Measurements from ENCODE around the gene VSX1.

VSX1 gene

DNA sequence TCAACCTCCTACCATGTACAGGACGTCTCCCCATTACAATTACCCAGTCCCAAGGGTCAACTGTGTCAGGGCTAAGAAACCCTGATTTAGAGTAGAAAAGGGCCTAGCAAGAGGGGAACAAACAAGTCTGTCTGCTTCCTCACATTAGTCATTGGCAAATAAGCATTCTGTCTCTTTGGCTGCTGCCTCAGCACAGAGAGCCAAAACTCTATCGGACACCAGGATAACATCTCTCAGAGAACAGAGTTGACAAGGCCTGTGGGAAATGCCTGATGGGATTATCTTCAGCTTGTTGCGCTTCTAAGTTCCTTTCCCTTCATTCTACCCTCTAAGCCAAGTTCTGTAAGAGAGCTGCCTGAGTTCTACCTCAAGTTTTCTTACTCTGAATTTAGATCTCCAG is 19.0 kb upstream of the VSX1 start:
- TF ChIP-seq, protein P1, sequence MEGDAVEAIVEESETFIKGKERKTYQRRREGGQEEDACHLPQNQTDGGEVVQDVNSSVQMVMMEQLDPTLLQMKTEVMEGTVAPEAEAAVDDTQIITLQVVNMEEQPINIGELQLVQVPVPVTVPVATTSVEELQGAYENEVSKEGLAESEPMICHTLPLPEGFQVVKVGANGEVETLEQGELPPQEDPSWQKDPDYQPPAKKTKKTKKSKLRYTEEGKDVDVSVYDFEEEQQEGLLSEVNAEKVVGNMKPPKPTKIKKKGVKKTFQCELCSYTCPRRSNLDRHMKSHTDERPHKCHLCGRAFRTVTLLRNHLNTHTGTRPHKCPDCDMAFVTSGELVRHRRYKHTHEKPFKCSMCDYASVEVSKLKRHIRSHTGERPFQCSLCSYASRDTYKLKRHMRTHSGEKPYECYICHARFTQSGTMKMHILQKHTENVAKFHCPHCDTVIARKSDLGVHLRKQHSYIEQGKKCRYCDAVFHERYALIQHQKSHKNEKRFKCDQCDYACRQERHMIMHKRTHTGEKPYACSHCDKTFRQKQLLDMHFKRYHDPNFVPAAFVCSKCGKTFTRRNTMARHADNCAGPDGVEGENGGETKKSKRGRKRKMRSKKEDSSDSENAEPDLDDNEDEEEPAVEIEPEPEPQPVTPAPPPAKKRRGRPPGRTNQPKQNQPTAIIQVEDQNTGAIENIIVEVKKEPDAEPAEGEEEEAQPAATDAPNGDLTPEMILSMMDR (IDR thresholded peaks at IDR 0.05; ENCODE audit: low read depth, low read length, missing control alignments), result no peak
- DNase-seq (ENCODE audit: extremely low read depth, low read depth), result no peak
- H3K4me3 ChIP-seq (replicated peaks; ENCODE audit: low read depth, low read length), result no peak overlapping the region

DNA sequence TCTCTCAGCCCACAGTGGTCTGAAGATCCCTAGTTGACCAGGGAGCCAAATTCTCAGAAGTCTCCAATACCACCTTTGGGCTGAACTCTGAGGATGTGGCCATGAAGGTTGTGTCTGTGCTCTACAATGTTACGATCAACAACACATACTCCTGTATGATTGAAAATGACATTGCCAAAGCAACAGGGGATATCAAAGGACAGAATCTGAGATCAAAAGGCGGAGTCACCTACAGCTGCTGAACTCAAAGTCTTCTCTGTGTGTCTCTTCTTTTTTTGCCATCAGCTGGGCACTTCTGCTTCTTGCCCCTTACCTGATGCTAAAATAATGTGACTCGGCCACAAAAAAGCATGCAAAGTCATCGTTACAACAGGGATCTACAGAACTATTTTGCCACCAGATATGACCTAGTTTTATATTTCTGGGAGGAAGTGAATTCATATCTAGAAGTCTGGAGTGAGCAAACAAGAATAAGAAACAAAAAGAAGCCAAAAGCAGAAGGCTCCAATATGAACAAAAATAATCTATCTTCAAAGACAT is 17.7 kb upstream of the VSX1 start:
- TF ChIP-seq, protein P1 (IDR thresholded peaks at IDR 0.05; ENCODE audit: low read depth, low read length, missing control alignments), result no peak
- no peak overlapping the region for H3K4me3 ChIP-seq (replicated peaks; ENCODE audit: low read depth, low read length)
- no peak for DNase-seq (ENCODE audit: extremely low read depth, low read depth)

DNA sequence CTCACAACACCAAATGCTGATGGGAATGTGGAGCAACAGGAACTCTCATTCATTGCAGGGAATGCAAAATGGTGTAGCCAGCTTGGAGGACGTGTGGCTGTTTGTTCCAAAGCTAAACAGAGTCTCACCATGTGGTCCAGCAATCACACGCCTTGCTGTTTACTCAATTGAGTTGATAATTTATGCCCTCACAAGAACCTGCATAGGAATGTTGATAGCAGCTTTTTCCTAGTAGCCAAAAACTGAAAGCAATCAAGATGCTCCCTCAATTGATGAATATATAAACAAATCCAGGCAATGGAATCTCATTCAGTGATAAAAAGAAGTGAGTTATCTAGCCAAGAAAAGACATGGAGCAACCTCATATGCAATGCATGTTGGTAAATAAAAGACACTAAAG is 15.6 kb upstream of the VSX1 start:
- TF ChIP-seq, protein P1 (IDR thresholded peaks at IDR 0.05; ENCODE audit: low read depth, low read length, missing control alignments), result no peak
- DNase-seq (ENCODE audit: extremely low read depth, low read depth), result no peak

DNA sequence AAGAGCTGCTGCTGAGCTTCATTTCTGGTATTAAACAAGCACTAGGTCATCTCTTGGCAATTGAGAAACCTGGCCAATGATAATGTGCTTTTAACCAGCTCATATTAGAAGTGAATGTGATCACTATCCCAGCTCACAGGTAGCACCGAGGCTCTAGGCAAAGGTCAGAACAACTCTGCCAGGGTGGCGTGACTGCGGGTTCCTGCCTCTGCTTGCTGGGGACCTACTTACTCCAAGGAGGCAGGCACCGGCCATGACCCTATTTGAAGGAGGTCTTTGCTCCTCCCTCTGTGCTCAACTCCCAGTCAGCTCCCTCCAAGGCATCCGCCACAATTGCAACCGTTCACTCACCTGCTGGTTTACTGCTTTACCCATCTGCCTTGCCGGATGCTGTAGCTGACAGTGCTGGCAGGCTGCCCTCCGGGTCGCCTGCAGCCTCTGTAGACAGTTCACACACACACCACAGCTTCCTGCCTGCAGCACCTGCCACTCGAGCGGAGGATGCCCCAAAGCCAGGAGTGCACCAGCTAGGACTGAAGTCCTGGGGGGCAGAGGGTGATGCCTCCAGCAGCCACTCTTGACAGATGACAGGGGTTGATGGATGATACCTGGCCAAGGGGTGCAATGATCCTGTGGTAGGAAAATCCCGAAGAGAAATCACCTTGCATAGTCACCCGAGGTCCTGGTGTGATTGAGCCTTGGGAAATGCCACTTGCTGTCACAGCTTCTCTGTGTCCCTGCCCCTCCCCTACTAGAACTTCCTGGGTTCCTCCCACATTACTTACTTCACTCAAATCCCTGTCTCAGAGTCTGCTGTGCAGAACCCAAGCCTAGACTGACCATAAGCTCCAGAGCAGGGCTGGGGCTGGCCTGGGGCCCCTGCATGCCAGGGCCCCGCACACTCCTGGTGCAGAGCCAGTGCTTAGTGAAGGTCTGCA is 8.8 kb upstream of the VSX1 start:
- no peak for DNase-seq (ENCODE audit: extremely low read depth, low read depth)
- no peak overlapping the region for H3K4me3 ChIP-seq (replicated peaks; ENCODE audit: low read depth, low read length)
- TF ChIP-seq, protein P1 (IDR thresholded peaks at IDR 0.05; ENCODE audit: low read depth, low read length, missing control alignments), result no peak

More for the DNA sequence above, 15.6 kb upstream of the VSX1 start:
- H3K4me3 ChIP-seq (replicated peaks; ENCODE audit: low read depth, low read length), result no peak overlapping the region

DNA sequence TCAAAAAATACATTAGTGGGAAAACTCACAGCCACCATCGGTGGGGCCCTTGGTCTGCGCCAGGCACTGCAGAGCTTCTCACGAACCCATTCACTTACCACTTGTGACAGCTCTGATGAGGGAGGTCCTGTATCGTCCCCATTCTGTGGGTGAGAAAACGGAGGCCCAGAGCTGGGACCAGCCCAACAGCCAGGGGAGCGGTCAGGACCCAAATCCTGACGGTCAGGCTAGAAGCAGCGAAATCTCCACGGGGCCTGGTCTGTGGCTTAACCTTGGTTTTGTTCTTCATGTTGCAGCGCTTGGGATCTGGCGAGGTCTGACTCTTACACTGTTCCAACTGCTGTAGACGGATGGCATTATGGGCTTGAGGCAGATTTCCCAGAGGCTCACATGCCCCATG is 7.7 kb upstream of the VSX1 start:
- DNase-seq (ENCODE audit: extremely low read depth, low read depth), result no peak
- no peak overlapping the region for H3K4me3 ChIP-seq (replicated peaks; ENCODE audit: low read depth, low read length)
- TF ChIP-seq, protein P1 (IDR thresholded peaks at IDR 0.05; ENCODE audit: low read depth, low read length, missing control alignments), result no peak

DNA sequence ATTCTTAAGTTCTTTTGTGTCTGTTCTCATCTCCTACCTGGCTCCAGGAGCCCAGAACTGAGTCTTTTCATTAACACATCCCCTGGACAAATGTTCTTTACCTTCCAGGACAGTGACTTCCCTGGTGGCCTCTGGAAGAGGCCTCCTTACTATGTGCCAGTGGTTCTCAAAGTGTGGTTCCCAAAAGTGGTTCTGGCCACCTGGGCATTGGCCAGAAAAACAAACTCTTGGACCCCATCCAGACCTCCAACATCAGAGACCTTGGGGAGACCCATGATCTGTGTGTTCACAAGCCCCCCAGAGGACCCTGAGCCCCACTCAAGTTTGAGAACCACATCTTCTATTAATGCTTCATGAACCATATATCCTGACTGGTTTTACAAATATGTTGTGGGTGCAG is 7.2 kb upstream of the VSX1 start:
- TF ChIP-seq, protein P1 (IDR thresholded peaks at IDR 0.05; ENCODE audit: low read depth, low read length, missing control alignments), result no peak
- no peak overlapping the region for H3K4me3 ChIP-seq (replicated peaks; ENCODE audit: low read depth, low read length)
- no peak for DNase-seq (ENCODE audit: extremely low read depth, low read depth)
